PC-3 (cell line): Measurements from ENCODE around the gene SLK.

Experiments used
- EZH2 ChIP-seq: fragments of 300-600 bp; sonication (generic); IDR thresholded peaks from one replicate; pipeline ENCODE4 v1.6.1; 2017; ENCODE audit warnings: antibody characterized with exemption, mild to moderate bottlenecking, low read length; ENCODE audit not compliant: unreplicated experiment
- EZH2phosphoT487 ChIP-seq: fragments of 300-600 bp; sonication (generic); IDR thresholded peaks from 2 replicates; pipeline ENCODE4 v1.6.1; 2018; ENCODE audit warnings: mild to moderate bottlenecking, antibody characterized with exemption, low read length, borderline replicate concordance
- TF ChIP-seq, protein P1 (sequence below): fragments of 300-600 bp; sonication (generic); conservative IDR thresholded peaks from 2 replicates; pipeline ENCODE4 v1.5.1; 2017; ENCODE audit warnings: antibody characterized with exemption, low read depth, mild to moderate bottlenecking, low read length

DNA sequence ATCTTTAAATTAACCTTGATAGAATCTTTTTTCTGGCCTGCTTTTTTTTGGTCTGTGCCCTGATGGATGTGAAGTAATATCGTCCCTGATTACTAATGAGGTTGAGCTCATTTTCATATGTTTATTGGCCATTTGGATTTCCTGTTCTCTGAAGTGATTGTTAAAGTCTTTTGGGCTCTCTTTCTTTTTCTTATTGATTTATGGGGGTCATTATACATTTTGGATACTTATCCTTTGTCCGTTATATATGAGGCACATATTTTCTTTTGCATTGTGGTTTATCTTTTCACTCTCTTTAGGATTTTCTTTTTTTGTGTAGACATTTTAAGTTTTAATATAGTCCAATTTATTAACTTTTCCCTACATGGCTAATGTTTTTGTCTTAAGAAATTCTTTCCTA, 12.6 kb downstream of the SLK start:
- TF ChIP-seq, protein P1, sequence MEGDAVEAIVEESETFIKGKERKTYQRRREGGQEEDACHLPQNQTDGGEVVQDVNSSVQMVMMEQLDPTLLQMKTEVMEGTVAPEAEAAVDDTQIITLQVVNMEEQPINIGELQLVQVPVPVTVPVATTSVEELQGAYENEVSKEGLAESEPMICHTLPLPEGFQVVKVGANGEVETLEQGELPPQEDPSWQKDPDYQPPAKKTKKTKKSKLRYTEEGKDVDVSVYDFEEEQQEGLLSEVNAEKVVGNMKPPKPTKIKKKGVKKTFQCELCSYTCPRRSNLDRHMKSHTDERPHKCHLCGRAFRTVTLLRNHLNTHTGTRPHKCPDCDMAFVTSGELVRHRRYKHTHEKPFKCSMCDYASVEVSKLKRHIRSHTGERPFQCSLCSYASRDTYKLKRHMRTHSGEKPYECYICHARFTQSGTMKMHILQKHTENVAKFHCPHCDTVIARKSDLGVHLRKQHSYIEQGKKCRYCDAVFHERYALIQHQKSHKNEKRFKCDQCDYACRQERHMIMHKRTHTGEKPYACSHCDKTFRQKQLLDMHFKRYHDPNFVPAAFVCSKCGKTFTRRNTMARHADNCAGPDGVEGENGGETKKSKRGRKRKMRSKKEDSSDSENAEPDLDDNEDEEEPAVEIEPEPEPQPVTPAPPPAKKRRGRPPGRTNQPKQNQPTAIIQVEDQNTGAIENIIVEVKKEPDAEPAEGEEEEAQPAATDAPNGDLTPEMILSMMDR, result no peak
- TF ChIP-seq EZH2 (no peak), EZH2phosphoT487 (no peak)
